ENCODE measurements around the gene KRT33B.

The KRT33B gene

DNA sequence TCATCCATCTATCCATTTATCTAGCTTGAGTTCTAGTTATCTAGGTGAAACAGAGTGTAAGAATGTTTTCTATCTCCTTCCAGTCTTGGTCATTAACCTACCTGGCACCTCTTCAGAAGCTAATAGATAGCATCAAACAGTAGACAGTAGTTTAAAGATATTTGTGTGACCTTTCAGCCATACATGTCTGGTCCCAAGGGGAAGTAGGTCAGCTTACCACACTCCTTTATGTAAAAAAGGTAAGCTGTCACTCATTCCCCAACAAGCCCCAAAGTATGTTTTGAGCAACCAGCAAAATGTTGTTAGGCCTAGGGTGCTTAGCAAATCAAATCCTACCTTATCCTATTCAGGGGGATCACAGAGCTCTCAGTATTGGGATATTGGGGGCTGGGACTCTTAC lies 3.5 kb downstream of the KRT33B start:
- no peaks in the 10 kb centered on the region for H3K9me2 ChIP-seq (replicated peaks; ENCODE audit: insufficient read depth, low read length)
- no peaks in the 10 kb centered on the region for H3K9me3 ChIP-seq (ENCODE audit: insufficient read depth, low read length)
- H2AFZ ChIP-seq (ENCODE audit: low read depth, low read length, severe bottlenecking) = no peak overlapping the region
- H3K27ac ChIP-seq (ENCODE audit: low read depth, low read length) = no peak overlapping the region
- no peaks in the 10 kb centered on the region for H3K27me3 ChIP-seq (ENCODE audit: low read length)
- H3K9ac ChIP-seq (ENCODE audit: low read length) = no peak overlapping the region
- no peaks in the 10 kb centered on the region for H3F3A ChIP-seq (ENCODE audit: insufficient read depth)
- TF ChIP-seq EZH2phosphoT487 (conservative IDR thresholded peaks at IDR 0.05; ENCODE audit: low read length) = no peak
- TF ChIP-seq CTCF (IDR thresholded peaks at IDR 0.05; ENCODE audit: insufficient read depth, low read length, poor library complexity, severe bottlenecking) = no peak
- H3K4me3 ChIP-seq (ENCODE audit: insufficient read depth, low read length, poor library complexity, severe bottlenecking) = no peak overlapping the region
- H3K79me2 ChIP-seq (ENCODE audit: insufficient read depth, low read length) = no peaks in the 10 kb centered on the region
- H4K20me1 ChIP-seq (ENCODE audit: low read depth, low read length) = no peaks in the 10 kb centered on the region
- no peak overlapping the region for H3K4me2 ChIP-seq (ENCODE audit: low read depth, low read length, poor library complexity, severe bottlenecking)
- H3K36me3 ChIP-seq (ENCODE audit: low read length) = no peaks in the 10 kb centered on the region

- Histone ChIP-seq H3K4me3 (ENCODE audit: insufficient read depth, low read length, poor library complexity, severe bottlenecking) (no peak overlapping the region), H3K9ac (ENCODE audit: low read length) (no peak overlapping the region), H3K9me2 (replicated peaks; ENCODE audit: insufficient read depth, low read length) (no peaks in the 10 kb centered on the region), H3K27me3 (ENCODE audit: low read length) (no peaks in the 10 kb centered on the region), H3F3A (ENCODE audit: insufficient read depth) (no peaks in the 10 kb centered on the region), H3K79me2 (ENCODE audit: insufficient read depth, low read length) (no peaks in the 10 kb centered on the region), H4K20me1 (ENCODE audit: low read depth, low read length) (no peaks in the 10 kb centered on the region), H3K9me3 (ENCODE audit: insufficient read depth, low read length) (no peaks in the 10 kb centered on the region), H3K4me2 (ENCODE audit: low read depth, low read length, poor library complexity, severe bottlenecking) (no peak overlapping the region), H2AFZ (ENCODE audit: low read depth, low read length, severe bottlenecking) (no peak overlapping the region), H3K36me3 (ENCODE audit: low read length) (no peaks in the 10 kb centered on the region), H3K27ac (ENCODE audit: low read depth, low read length) (no peak overlapping the region)
- TF ChIP-seq EZH2phosphoT487 (conservative IDR thresholded peaks at IDR 0.05; ENCODE audit: low read length) = no peak
- no peak for TF ChIP-seq CTCF (IDR thresholded peaks at IDR 0.05; ENCODE audit: insufficient read depth, low read length, poor library complexity, severe bottlenecking)
Observed at GRCh38 chr17:41363881-41364280, 5.7 kb downstream of the KRT33B start.

DNA sequence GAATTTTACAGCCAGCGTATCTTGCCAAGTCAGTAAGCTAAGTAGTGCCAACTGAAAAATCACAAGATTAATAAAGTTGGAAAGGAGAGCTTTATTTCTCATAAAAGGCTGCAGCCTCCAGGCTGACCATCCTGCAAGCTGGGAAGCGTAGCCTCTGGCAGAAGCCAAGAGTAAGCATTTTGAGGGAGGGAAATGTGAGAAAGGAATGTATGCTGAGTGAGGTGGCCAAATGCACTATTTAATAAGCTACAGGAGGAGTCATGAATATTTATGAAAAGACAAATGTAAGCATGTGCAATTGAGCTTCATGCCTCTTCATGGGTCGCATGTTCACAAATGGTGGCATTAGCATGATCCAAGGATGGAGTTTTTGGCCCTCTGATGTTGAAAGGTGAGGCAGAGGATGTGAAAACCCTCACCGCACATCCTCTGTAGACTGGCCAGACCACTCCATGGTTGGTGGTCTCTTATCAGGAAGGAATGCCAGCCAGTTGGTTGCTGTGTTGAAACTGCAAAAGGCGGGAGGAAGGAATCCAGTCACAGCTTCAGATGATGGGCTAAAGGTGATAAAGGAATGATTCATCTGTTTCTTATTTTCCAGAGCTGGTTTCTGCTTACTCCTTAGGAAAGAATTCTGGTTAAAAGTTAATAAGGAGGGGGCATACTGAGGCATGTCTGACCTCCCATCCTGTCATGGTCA lies 9.2 kb downstream of the KRT33B start:
- no peaks in the 10 kb centered on the region for H3K9me3 ChIP-seq (ENCODE audit: insufficient read depth, low read length)
- H3K27ac ChIP-seq (ENCODE audit: low read depth, low read length) = no peak overlapping the region

More for the DNA sequence above, 9.2 kb downstream of the KRT33B start:
- no peak overlapping the region for H3K4me2 ChIP-seq (ENCODE audit: low read depth, low read length, poor library complexity, severe bottlenecking)
- H3K36me3 ChIP-seq (ENCODE audit: low read length) = no peaks in the 10 kb centered on the region
- H2AFZ ChIP-seq (ENCODE audit: low read depth, low read length, severe bottlenecking) = no peak overlapping the region
- no peaks in the 10 kb centered on the region for H3F3A ChIP-seq (ENCODE audit: insufficient read depth)
- H4K20me1 ChIP-seq (ENCODE audit: low read depth, low read length) = no peaks in the 10 kb centered on the region
- H3K9me2 ChIP-seq (replicated peaks; ENCODE audit: insufficient read depth, low read length) = no peaks in the 10 kb centered on the region
- H3K9ac ChIP-seq (ENCODE audit: low read length) = no peak overlapping the region
- no peak for TF ChIP-seq EZH2phosphoT487 (conservative IDR thresholded peaks at IDR 0.05; ENCODE audit: low read length)
- TF ChIP-seq CTCF (IDR thresholded peaks at IDR 0.05; ENCODE audit: insufficient read depth, low read length, poor library complexity, severe bottlenecking) = no peak
- no peak overlapping the region for H3K4me3 ChIP-seq (ENCODE audit: insufficient read depth, low read length, poor library complexity, severe bottlenecking)
- no peaks in the 10 kb centered on the region for H3K79me2 ChIP-seq (ENCODE audit: insufficient read depth, low read length)
- H3K27me3 ChIP-seq (ENCODE audit: low read length) = no peaks in the 10 kb centered on the region

Measured in SU-DHL-6 (cell line).